Neuronal stem cell (in vitro differentiated cells): ENCODE results near the gene ZBTB46.

Source experiments
- DNase-seq: peaks from one replicate; pipeline ENCODE4 v3.0.0-alpha.2; 2013; ENCODE audit warnings: low spot score
- H2AFZ ChIP-seq: one replicate; pipeline ENCODE4 v1.6.1; 2013; ENCODE audit warnings: mild to moderate bottlenecking, low read length, inconsistent platforms
- H2AK5ac ChIP-seq: 2 replicates; pipeline ENCODE4 v1.6.1; 2013; ENCODE audit warnings: low read depth, mild to moderate bottlenecking, inconsistent platforms, low read length, moderate library complexity, mixed read lengths
- H2BK120ac ChIP-seq: 2 replicates; pipeline ENCODE4 v1.6.1; 2013; ENCODE audit warnings: low read depth, mild to moderate bottlenecking, inconsistent platforms, low read length, moderate library complexity, mixed read lengths
- H2BK12ac ChIP-seq: one replicate; pipeline ENCODE4 v1.6.1; 2013; ENCODE audit warnings: low read length, inconsistent platforms
- H2BK15ac ChIP-seq: 2 replicates; pipeline ENCODE4 v1.6.1; 2013; ENCODE audit warnings: mild to moderate bottlenecking, low read length, inconsistent platforms, mixed read lengths
- H2BK5ac ChIP-seq: one replicate; pipeline ENCODE4 v1.6.1; 2013; ENCODE audit warnings: inconsistent platforms, mild to moderate bottlenecking, low read length, moderate library complexity
- H3K14ac ChIP-seq: one replicate; pipeline ENCODE4 v1.6.1; 2013; ENCODE audit warnings: low read length, inconsistent platforms
- H3K18ac ChIP-seq: 2 replicates; pipeline ENCODE4 v1.6.1; 2013; ENCODE audit warnings: low read length, inconsistent platforms
- H3K23ac ChIP-seq: 2 replicates; pipeline ENCODE4 v1.6.1; 2013; ENCODE audit warnings: low read depth, mild to moderate bottlenecking, mixed read lengths, low read length, inconsistent platforms; ENCODE audit not compliant: poor library complexity
- H3K27ac ChIP-seq: replicated peaks from 3 replicates; pipeline ENCODE4 v1.5.1; 2013; ENCODE audit warnings: low read length, inconsistent platforms
- H3K27me3 ChIP-seq, 3 experiments: 2 replicates each; pipeline ENCODE4 v1.6.1; 2013; ENCODE audit warnings: low read length in 3 of 3, mild to moderate bottlenecking in 2 of 3, inconsistent platforms in 1 of 3, low read depth in 1 of 3, mixed read lengths in 1 of 3, moderate library complexity in 1 of 3; ENCODE audit not compliant: control insufficient read depth in 3 of 3, insufficient read depth in 3 of 3
- H3K36me3 ChIP-seq, 2 donors: replicated peaks in 1 of 2; 2 replicates each; pipeline ENCODE4 v1.6.1; 2013; ENCODE audit warnings: low read length in 2 of 2; ENCODE audit not compliant: control insufficient read depth in 2 of 2, insufficient read depth in 2 of 2
- H3K4ac ChIP-seq: 2 replicates; pipeline ENCODE4 v1.6.1; 2013; ENCODE audit warnings: inconsistent platforms, mild to moderate bottlenecking, low read length, moderate library complexity
- H3K4me1 ChIP-seq, 2 donors: 1 replicate in 1 of 2; 2 replicates in 1 of 2; pipeline ENCODE4 v1.6.1; 2013; ENCODE audit warnings: low read length in 2 of 2, low read depth in 1 of 2; ENCODE audit not compliant: control insufficient read depth in 2 of 2, insufficient read depth in 1 of 2
- H3K4me2 ChIP-seq: one replicate; pipeline ENCODE4 v1.6.1; 2013; ENCODE audit warnings: mild to moderate bottlenecking, low read length, inconsistent platforms; ENCODE audit not compliant: insufficient read depth, poor library complexity, severe bottlenecking
- H3K4me3 ChIP-seq, 2 donors: 2 replicates each; pipeline ENCODE4 v1.5.1; 2013; ENCODE audit warnings: low read length in 2 of 2, mild to moderate bottlenecking in 2 of 2, inconsistent platforms in 1 of 2, moderate library complexity in 1 of 2
- H3K79me1 ChIP-seq: one replicate; pipeline ENCODE4 v1.6.1; 2013; ENCODE audit warnings: low read depth, mild to moderate bottlenecking, inconsistent platforms, low read length, moderate library complexity
- H3K9ac ChIP-seq: one replicate; pipeline ENCODE4 v1.6.1; 2013; ENCODE audit warnings: mild to moderate bottlenecking, low read depth, low read length, inconsistent platforms; ENCODE audit not compliant: poor library complexity
- H3K9me3 ChIP-seq, 2 donors: replicated peaks in 1 of 2; 2 replicates each; pipeline versions ENCODE3 to v1.6.1; 2013; ENCODE audit warnings: low read length in 2 of 2, mild to moderate bottlenecking in 2 of 2, inconsistent platforms in 1 of 2, low read depth in 1 of 2, mixed read lengths in 1 of 2, moderate library complexity in 1 of 2; ENCODE audit not compliant: control insufficient read depth in 2 of 2, insufficient read depth in 1 of 2
- H4K8ac ChIP-seq: one replicate; pipeline ENCODE4 v1.6.1; 2013; ENCODE audit warnings: low read depth, mild to moderate bottlenecking, inconsistent platforms, low read length, moderate library complexity
- H4K91ac ChIP-seq: one replicate; pipeline ENCODE4 v1.6.1; 2013; ENCODE audit warnings: low read length, low read depth, mild to moderate bottlenecking, inconsistent platforms; ENCODE audit not compliant: poor library complexity
- WGBS, 2 donors: extraction: QIAGEN DNeasy Blood & Tissue Kit; methylation state at CpG; one replicate each; pipeline ENCODE4 v1.1.7; 2013; ENCODE audit warnings: missing lambda C conversion rate in 2 of 2, mixed read lengths in 1 of 2; ENCODE audit not compliant: insufficient read length in 2 of 2, insufficient replicate concordance in 1 of 2; ENCODE audit errors: extremely low coverage in 2 of 2; 5-methylcytosine and 5-hydroxymethylcytosine counted together

The ZBTB46 gene

GRCh38 chr20:63752411-63753101 lies 78.5 kb downstream of the ZBTB46 start:
- Histone ChIP-seq H3K4me2 (no peak overlapping the region), H4K91ac (no peak overlapping the region), H3K4me3 (no peak overlapping the region), H3K79me1 (no peaks in the 10 kb centered on the region), H3K9me3 (no peaks in the 10 kb centered on the region), H3K4ac (no peak overlapping the region), H2AFZ (no peak overlapping the region), H2BK5ac (no peak overlapping the region), H3K27ac (no peak overlapping the region), H2BK12ac (no peak overlapping the region), H3K27me3 (no peaks in the 10 kb centered on the region), H2AK5ac (peak overlapping the region; percentile 41), H3K14ac (no peak overlapping the region), H4K8ac (no peak overlapping the region), H3K23ac (peak overlapping the region; percentile 17), H2BK15ac (no peak overlapping the region), H3K4me1 (peaks cover 6 to 8% of the 10 kb centered on the region in 2 donors), H2BK120ac (no peak overlapping the region), H3K9ac (no peak overlapping the region), H3K18ac (no peak overlapping the region), H3K36me3 (peaks cover 2 to 47% of the 10 kb centered on the region in 2 donors)
- DNase-seq, result no peak
- no CpG with 5 or more reads among the region's 50 CpGs for WGBS, 2 donors

GRCh38 chr20:63751471-63752271 lies 79.4 kb downstream of the ZBTB46 start:
- H3K9me3 ChIP-seq, result no peaks in the 10 kb centered on the region
- peak overlapping the region; percentile 99 for H2BK120ac ChIP-seq
- H3K4me1 ChIP-seq, result peaks cover 6 to 8% of the 10 kb centered on the region in 2 donors
- H3K4me2 ChIP-seq, result no peak overlapping the region
- H3K18ac ChIP-seq, result peak overlapping the region; percentile 93
- no peak overlapping the region for H3K14ac ChIP-seq
- peak overlapping the region; percentile 89 for H2AK5ac ChIP-seq
- peak overlapping the region; percentile 64 for H2BK15ac ChIP-seq
- peak overlapping the region; percentile 62 for H3K23ac ChIP-seq
- DNase-seq, result no peak
- H3K36me3 ChIP-seq, result peaks cover 2 to 43% of the 10 kb centered on the region in 2 donors
- no peaks in the 10 kb centered on the region for H3K27me3 ChIP-seq
- no peak overlapping the region for H3K9ac ChIP-seq
- no CpG with 5 or more reads among the region's 45 CpGs for WGBS, 2 donors
- H3K4ac ChIP-seq, result no peak overlapping the region
- peak overlapping the region in 1 of 2 donors; percentile 5 for H3K4me3 ChIP-seq
- H3K27ac ChIP-seq, result peak overlapping the region; percentile 83
- H4K8ac ChIP-seq, result no peak overlapping the region
- no peaks in the 10 kb centered on the region for H3K79me1 ChIP-seq
- no peak overlapping the region for H2AFZ ChIP-seq
- peak overlapping the region; percentile 36 for H2BK5ac ChIP-seq
- peak overlapping the region; percentile 32 for H2BK12ac ChIP-seq
- peak overlapping the region; percentile 89 for H4K91ac ChIP-seq

GRCh38 chr20:63750807-63751470 lies 80.1 kb downstream of the ZBTB46 start:
- H2BK120ac ChIP-seq, result peak overlapping the region; percentile 99
- no peak overlapping the region for H3K9ac ChIP-seq
- peak overlapping the region; percentile 89 for H4K91ac ChIP-seq
- peak overlapping the region; percentile 89 for H2AK5ac ChIP-seq
- no peaks in the 10 kb centered on the region for H3K9me3 ChIP-seq
- H3K4me2 ChIP-seq, result peak overlapping the region; percentile 11
- peak overlapping the region; percentile 53 for H2BK5ac ChIP-seq
- peak overlapping the region in 1 of 2 donors; percentile 5 for H3K4me3 ChIP-seq
- H3K18ac ChIP-seq, result peak overlapping the region; percentile 93
- H3K23ac ChIP-seq, result peak overlapping the region; percentile 62
- peaks cover 2 to 44% of the 10 kb centered on the region in 2 donors for H3K36me3 ChIP-seq
- H2BK12ac ChIP-seq, result no peak overlapping the region
- H2BK15ac ChIP-seq, result peak overlapping the region; percentile 64
- H3K27me3 ChIP-seq, result no peaks in the 10 kb centered on the region
- peaks cover 6 to 8% of the 10 kb centered on the region in 2 donors for H3K4me1 ChIP-seq
- H3K4ac ChIP-seq, result no peak overlapping the region
- H4K8ac ChIP-seq, result no peak overlapping the region
- peaks cover 3% of the 10 kb centered on the region for H3K79me1 ChIP-seq
- no peak overlapping the region for H3K14ac ChIP-seq
- H2AFZ ChIP-seq, result no peak overlapping the region
- WGBS, 2 donors, result no CpG with 5 or more reads among the region's 26 CpGs
- peak overlapping the region; percentile 83 for H3K27ac ChIP-seq
- no peak for DNase-seq
